Measurements from ENCODE around the gene RBM48.

GRCh38 chr7:92487804-92488203 lies 40.8 kb upstream of the RBM48 start:
- TF ChIP-seq POLR2AphosphoS5 (IDR thresholded peaks at IDR 0.05) (no peak), POLR2A (IDR thresholded peaks at IDR 0.05) (no peak)
- TF ChIP-seq, protein P1, sequence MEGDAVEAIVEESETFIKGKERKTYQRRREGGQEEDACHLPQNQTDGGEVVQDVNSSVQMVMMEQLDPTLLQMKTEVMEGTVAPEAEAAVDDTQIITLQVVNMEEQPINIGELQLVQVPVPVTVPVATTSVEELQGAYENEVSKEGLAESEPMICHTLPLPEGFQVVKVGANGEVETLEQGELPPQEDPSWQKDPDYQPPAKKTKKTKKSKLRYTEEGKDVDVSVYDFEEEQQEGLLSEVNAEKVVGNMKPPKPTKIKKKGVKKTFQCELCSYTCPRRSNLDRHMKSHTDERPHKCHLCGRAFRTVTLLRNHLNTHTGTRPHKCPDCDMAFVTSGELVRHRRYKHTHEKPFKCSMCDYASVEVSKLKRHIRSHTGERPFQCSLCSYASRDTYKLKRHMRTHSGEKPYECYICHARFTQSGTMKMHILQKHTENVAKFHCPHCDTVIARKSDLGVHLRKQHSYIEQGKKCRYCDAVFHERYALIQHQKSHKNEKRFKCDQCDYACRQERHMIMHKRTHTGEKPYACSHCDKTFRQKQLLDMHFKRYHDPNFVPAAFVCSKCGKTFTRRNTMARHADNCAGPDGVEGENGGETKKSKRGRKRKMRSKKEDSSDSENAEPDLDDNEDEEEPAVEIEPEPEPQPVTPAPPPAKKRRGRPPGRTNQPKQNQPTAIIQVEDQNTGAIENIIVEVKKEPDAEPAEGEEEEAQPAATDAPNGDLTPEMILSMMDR (IDR thresholded peaks at IDR 0.05) = no peak
